GM12878 (cell line): ENCODE results near the gene DTX4. TPM values are rescaled to one million over a fixed set of nuclear protein-coding genes. Genes with fewer than 3 reads are reported as not detected.

Source experiments
- BACH1 ChIP-seq: fragments of 450-650 bp; IDR thresholded peaks from 2 replicates; pipeline ENCODE4 v1.6.1; 2017; ENCODE audit warnings: mild to moderate bottlenecking, borderline replicate concordance
- CHD1 ChIP-seq: IDR thresholded peaks from 2 replicates; pipeline ENCODE4 v1.6.1; 2012; ENCODE audit warnings: low read depth, low read length, improper control_type of control experiment
- CREM ChIP-seq: IDR thresholded peaks from 2 replicates; pipeline ENCODE4 v1.6.1; 2014; ENCODE audit warnings: antibody characterized with exemption, low read depth
- EP300 ChIP-seq, 2 experiments: fragments of 150-350 bp in 1 of 2; IDR thresholded peaks; 2 replicates each; pipeline ENCODE4 v1.6.1; 2011 to 2012; ENCODE audit warnings: low read depth in 2 of 2, low read length in 2 of 2, borderline replicate concordance in 1 of 2, improper control_type of control experiment in 1 of 2, inconsistent platforms in 1 of 2; ENCODE audit not compliant: control insufficient read depth in 1 of 2
- ESRRA ChIP-seq: IDR thresholded peaks from 2 replicates; pipeline ENCODE4 v1.6.1; 2012; ENCODE audit warnings: mild to moderate bottlenecking, low read length, improper control_type of control experiment
- EZH2 ChIP-seq: IDR thresholded peaks from 2 replicates; pipeline ENCODE4 v1.6.1; 2012; ENCODE audit warnings: low read depth, mild to moderate bottlenecking, control low read depth, inconsistent platforms, low read length, borderline replicate concordance; ENCODE audit not compliant: control insufficient read depth
- FOS ChIP-seq: IDR thresholded peaks from 3 replicates; pipeline ENCODE4 v1.6.1; 2011; ENCODE audit warnings: borderline replicate concordance; ENCODE audit not compliant: insufficient read length; ENCODE audit errors: extremely low read depth
- LARP7 ChIP-seq: fragments of 450-650 bp; IDR thresholded peaks from 2 replicates; pipeline ENCODE4 v1.6.1; 2017; ENCODE audit warnings: mild to moderate bottlenecking
- RAD51 ChIP-seq: fragments of 450-650 bp; IDR thresholded peaks from 2 replicates; pipeline ENCODE4 v1.6.1; 2016; ENCODE audit warnings: moderate library complexity, mild to moderate bottlenecking, inconsistent platforms
- SPI1 ChIP-seq: IDR thresholded peaks from 2 replicates; pipeline ENCODE4 v1.6.1; 2011; ENCODE audit warnings: low read depth, mild to moderate bottlenecking, low read length, moderate library complexity, borderline replicate concordance; ENCODE audit not compliant: insufficient read depth
- SUZ12 ChIP-seq: fragments of 200-600 bp; sonication (generic); IDR thresholded peaks from one replicate; pipeline ENCODE4 v1.6.1; 2018; ENCODE audit warnings: antibody characterized with exemption, mild to moderate bottlenecking; ENCODE audit not compliant: unreplicated experiment
- TCF12 ChIP-seq: IDR thresholded peaks from 2 replicates; pipeline ENCODE4 v1.6.1; 2011; ENCODE audit warnings: low read depth, mild to moderate bottlenecking, low read length
- ZZZ3 ChIP-seq: IDR thresholded peaks from 2 replicates; pipeline ENCODE4 v1.6.1; 2011; ENCODE audit warnings: low read depth; ENCODE audit not compliant: control insufficient read depth, insufficient read length
- polyA plus RNA-seq, 11 experiments: library from polyadenylated mRNA; depleted of rRNA in 4 of 11; unstranded in 6 of 11; stranded (reverse) in 5 of 11; fragments of >200 nt; fragmentation: Nextera tagmentation in 4 of 11; fragmentation: Illumina TruSeq in 1 of 11; extraction: Ambion mirVana in 4 of 11; extraction: Trizol in 1 of 11; gene quantifications; 1 replicate in 1 of 11; 2 replicates in 10 of 11; pipeline versions ENCODE4 v1.2.1 to v1.2.3, GENCODE V29; 2011 to 2016; ENCODE audit warnings: inconsistent platforms in 2 of 11, missing spikeins in 2 of 11, low read depth in 1 of 11
- total RNA-seq, 4 experiments: library from RNA; depleted of rRNA in 3 of 4; stranded (reverse); fragments of >200 nt in 3 of 4; fragmentation: Illumina TruSeq in 1 of 4; extraction: Trizol in 1 of 4; gene quantifications; 2 replicates each; pipeline versions ENCODE4 v1.2.1 to v1.2.3, GENCODE V29; 2013 to 2021
- TF ChIP-seq, protein P1 (sequence below): IDR thresholded peaks from 2 replicates; pipeline ENCODE4 v1.6.1; 2012; ENCODE audit warnings: low read depth, low read length, improper control_type of control experiment
- TF ChIP-seq, protein P2 (sequence below): fragments of 450-650 bp; IDR thresholded peaks from 2 replicates; pipeline ENCODE4 v1.6.1; 2017; ENCODE audit warnings: borderline replicate concordance
- TF ChIP-seq, protein P3 (sequence below): fragments of 150-350 bp; IDR thresholded peaks from 2 replicates; pipeline ENCODE4 v1.6.1; 2014; ENCODE audit warnings: mild to moderate bottlenecking, low read depth, low read length
- TF ChIP-seq, protein P4 (sequence below): fragments of 450-650 bp; IDR thresholded peaks from 2 replicates; pipeline ENCODE4 v1.6.1; 2017; ENCODE audit warnings: mild to moderate bottlenecking, low read depth, inconsistent platforms; ENCODE audit not compliant: poor library complexity, severe bottlenecking
- TF ChIP-seq, protein P5 (sequence below): IDR thresholded peaks from 2 replicates; pipeline ENCODE4 v1.6.1; 2011; ENCODE audit warnings: low read depth, low read length, improper control_type of control experiment, borderline replicate concordance
- TF ChIP-seq, protein P6 (sequence below): fragments of 450-650 bp; IDR thresholded peaks from 2 replicates; pipeline ENCODE4 v1.6.1; 2017; ENCODE audit warnings: low read depth, mild to moderate bottlenecking, moderate library complexity

Gene DTX4
- total and polyA plus RNA-seq, 10 of the 15 experiments (the other 5 are each of a cell fraction or from before 2014, with no cell fraction given), result 3.8 to 25.8 (median 10.5) TPM

DNA sequence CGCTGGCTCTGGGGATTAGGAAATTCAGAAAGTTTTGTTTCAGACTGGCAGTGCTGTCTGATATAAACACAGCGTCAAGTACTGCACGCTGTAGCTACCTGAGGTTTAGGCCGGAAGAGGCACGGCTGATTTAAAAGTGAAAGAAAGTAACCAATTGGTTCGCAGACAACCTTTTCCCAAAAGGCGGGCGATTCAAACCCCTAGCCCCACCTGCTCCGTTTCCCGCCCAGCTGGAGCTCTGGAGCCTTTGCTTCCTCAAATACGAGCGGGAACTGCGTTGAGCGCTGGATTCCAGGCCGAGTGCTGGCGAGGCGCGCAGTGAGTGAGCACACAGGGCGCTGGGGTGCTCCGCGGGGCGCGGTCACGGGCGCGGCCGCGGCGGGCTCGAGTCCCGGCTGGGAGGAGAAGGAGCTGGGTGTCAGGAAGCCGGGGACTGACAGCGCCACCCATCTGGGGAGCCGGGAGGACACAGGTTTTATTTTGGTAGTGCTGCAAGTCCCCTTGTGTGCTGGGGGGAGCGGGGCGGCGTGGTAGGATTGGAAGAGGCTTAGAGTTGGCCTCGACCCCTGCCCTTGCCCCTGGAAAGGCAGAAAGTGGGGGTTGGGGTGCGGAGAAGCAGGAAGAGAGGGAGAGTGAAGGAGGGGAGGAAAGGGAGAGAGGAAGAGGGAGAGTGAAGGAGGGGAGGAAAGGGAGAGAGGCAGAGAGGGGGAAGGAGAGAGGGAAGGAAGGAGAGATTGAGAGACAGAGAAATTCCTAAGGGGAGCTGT is 27.2 kb upstream of the DTX4 start (continued):
- TF ChIP-seq, protein P1, sequence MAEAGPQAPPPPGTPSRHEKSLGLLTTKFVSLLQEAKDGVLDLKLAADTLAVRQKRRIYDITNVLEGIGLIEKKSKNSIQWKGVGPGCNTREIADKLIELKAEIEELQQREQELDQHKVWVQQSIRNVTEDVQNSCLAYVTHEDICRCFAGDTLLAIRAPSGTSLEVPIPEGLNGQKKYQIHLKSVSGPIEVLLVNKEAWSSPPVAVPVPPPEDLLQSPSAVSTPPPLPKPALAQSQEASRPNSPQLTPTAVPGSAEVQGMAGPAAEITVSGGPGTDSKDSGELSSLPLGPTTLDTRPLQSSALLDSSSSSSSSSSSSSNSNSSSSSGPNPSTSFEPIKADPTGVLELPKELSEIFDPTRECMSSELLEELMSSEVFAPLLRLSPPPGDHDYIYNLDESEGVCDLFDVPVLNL, result peak; percentile 94
- no peak for TF ChIP-seq EZH2
- TF ChIP-seq, protein P2, sequence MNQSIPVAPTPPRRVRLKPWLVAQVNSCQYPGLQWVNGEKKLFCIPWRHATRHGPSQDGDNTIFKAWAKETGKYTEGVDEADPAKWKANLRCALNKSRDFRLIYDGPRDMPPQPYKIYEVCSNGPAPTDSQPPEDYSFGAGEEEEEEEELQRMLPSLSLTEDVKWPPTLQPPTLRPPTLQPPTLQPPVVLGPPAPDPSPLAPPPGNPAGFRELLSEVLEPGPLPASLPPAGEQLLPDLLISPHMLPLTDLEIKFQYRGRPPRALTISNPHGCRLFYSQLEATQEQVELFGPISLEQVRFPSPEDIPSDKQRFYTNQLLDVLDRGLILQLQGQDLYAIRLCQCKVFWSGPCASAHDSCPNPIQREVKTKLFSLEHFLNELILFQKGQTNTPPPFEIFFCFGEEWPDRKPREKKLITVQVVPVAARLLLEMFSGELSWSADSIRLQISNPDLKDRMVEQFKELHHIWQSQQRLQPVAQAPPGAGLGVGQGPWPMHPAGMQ, result no peak
- TF ChIP-seq RAD51, result no peak
- 0 out of 2 replicates have a peak, but pooled peaks have one; percentile 64 for TF ChIP-seq TCF12
- TF ChIP-seq ZZZ3, result no peak
- TF ChIP-seq, protein P3, sequence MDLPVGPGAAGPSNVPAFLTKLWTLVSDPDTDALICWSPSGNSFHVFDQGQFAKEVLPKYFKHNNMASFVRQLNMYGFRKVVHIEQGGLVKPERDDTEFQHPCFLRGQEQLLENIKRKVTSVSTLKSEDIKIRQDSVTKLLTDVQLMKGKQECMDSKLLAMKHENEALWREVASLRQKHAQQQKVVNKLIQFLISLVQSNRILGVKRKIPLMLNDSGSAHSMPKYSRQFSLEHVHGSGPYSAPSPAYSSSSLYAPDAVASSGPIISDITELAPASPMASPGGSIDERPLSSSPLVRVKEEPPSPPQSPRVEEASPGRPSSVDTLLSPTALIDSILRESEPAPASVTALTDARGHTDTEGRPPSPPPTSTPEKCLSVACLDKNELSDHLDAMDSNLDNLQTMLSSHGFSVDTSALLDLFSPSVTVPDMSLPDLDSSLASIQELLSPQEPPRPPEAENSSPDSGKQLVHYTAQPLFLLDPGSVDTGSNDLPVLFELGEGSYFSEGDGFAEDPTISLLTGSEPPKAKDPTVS, result no peak
- TF ChIP-seq CREM, result no peak
- peak; percentile 54; the same call in 1 of the 2 replicates for TF ChIP-seq BACH1
- TF ChIP-seq, protein P4, sequence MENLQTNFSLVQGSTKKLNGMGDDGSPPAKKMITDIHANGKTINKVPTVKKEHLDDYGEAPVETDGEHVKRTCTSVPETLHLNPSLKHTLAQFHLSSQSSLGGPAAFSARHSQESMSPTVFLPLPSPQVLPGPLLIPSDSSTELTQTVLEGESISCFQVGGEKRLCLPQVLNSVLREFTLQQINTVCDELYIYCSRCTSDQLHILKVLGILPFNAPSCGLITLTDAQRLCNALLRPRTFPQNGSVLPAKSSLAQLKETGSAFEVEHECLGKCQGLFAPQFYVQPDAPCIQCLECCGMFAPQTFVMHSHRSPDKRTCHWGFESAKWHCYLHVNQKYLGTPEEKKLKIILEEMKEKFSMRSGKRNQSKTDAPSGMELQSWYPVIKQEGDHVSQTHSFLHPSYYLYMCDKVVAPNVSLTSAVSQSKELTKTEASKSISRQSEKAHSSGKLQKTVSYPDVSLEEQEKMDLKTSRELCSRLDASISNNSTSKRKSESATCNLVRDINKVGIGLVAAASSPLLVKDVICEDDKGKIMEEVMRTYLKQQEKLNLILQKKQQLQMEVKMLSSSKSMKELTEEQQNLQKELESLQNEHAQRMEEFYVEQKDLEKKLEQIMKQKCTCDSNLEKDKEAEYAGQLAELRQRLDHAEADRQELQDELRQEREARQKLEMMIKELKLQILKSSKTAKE, result no peak
- TF ChIP-seq ESRRA, result no peak
- TF ChIP-seq, protein P5, sequence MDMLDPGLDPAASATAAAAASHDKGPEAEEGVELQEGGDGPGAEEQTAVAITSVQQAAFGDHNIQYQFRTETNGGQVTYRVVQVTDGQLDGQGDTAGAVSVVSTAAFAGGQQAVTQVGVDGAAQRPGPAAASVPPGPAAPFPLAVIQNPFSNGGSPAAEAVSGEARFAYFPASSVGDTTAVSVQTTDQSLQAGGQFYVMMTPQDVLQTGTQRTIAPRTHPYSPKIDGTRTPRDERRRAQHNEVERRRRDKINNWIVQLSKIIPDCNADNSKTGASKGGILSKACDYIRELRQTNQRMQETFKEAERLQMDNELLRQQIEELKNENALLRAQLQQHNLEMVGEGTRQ, result no peak
- TF ChIP-seq LARP7, result no peak; the same call in 1 of the 2 replicates
- 0 out of 2 replicates have a peak, but pooled peaks have one; percentile 37 for TF ChIP-seq CHD1
- TF ChIP-seq SUZ12, result no peak
- TF ChIP-seq FOS, result no peak
- no peak for TF ChIP-seq SPI1
- TF ChIP-seq, protein P6, sequence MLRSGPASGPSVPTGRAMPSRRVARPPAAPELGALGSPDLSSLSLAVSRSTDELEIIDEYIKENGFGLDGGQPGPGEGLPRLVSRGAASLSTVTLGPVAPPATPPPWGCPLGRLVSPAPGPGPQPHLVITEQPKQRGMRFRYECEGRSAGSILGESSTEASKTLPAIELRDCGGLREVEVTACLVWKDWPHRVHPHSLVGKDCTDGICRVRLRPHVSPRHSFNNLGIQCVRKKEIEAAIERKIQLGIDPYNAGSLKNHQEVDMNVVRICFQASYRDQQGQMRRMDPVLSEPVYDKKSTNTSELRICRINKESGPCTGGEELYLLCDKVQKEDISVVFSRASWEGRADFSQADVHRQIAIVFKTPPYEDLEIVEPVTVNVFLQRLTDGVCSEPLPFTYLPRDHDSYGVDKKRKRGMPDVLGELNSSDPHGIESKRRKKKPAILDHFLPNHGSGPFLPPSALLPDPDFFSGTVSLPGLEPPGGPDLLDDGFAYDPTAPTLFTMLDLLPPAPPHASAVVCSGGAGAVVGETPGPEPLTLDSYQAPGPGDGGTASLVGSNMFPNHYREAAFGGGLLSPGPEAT, result peak; percentile 86
- TF ChIP-seq EP300 (IDR thresholded peaks at IDR 0.05; ENCODE audit: borderline replicate concordance in 1 of 2, control insufficient read depth in 1 of 2, low read depth in 2 of 2, low read length in 2 of 2), result no peak
